NB4 (cell line): ENCODE data around the gene RAB11FIP3.

Experiments
- DNase-seq: peaks from one replicate; pipeline ENCODE4 v3.0.0; 2010; ENCODE audit warnings: low read depth
- H3K4me3 ChIP-seq: one replicate; pipeline ENCODE4 v1.5.1; 2011; ENCODE audit warnings: mild to moderate bottlenecking, low read depth, low read length, moderate library complexity
- CTCF ChIP-seq: IDR thresholded peaks from one replicate; pipeline ENCODE4 v1.5.1; 2012; ENCODE audit warnings: low read depth, low read length
- MAX ChIP-seq: IDR thresholded peaks from 2 replicates; pipeline ENCODE4 v1.6.1; 2011; ENCODE audit warnings: low read depth, low read length
- MYC ChIP-seq: IDR thresholded peaks from 2 replicates; pipeline ENCODE4 v1.6.1; 2011; ENCODE audit warnings: low read depth, low read length
- POLR2A ChIP-seq: IDR thresholded peaks from 2 replicates; pipeline ENCODE4 v1.6.1; 2011; ENCODE audit warnings: mild to moderate bottlenecking; ENCODE audit not compliant: insufficient read length; ENCODE audit errors: extremely low read depth

Gene RAB11FIP3

GRCh38 chr16:519841-520687, 94.6 kb downstream of the RAB11FIP3 start:
- H3K4me3 ChIP-seq = no peak overlapping the region
- DNase-seq = no peak
- TF ChIP-seq MYC (no peak), CTCF (no peak), MAX (no peak), POLR2A (no peak)

- TF ChIP-seq MAX = no peak
- no peak for TF ChIP-seq CTCF
- no peak for TF ChIP-seq POLR2A
- no peak for TF ChIP-seq MYC
- H3K4me3 ChIP-seq = no peak overlapping the region
- DNase-seq = no peak
These were observed 95.4 kb downstream of the RAB11FIP3 start for GRCh38 chr16:520847-521246.

GRCh38 chr16:521381-522210, 96.1 kb downstream of the RAB11FIP3 start:
- no peak for DNase-seq
- no peak overlapping the region for H3K4me3 ChIP-seq
- TF ChIP-seq MAX (no peak), MYC (no peak)

GRCh38 chr16:522320-523096, 97.1 kb downstream of the RAB11FIP3 start:
- DNase-seq = no peak
- no peak overlapping the region for H3K4me3 ChIP-seq
- TF ChIP-seq CTCF (no peak), POLR2A (no peak), MYC (no peak), MAX (no peak)

- TF ChIP-seq MAX = no peak
- no peak for TF ChIP-seq MYC
- no peak for TF ChIP-seq CTCF
- TF ChIP-seq POLR2A = no peak
- no peak overlapping the region for H3K4me3 ChIP-seq
These were observed 97.8 kb downstream of the RAB11FIP3 start for GRCh38 chr16:523097-523741.

More at GRCh38 chr16:523097-523741, 97.8 kb downstream of the RAB11FIP3 start:
- no peak for DNase-seq
